ENCODE data around the gene LPXN.
"Not testable (repeated sequence)": the region's sequence is repeated elsewhere in the genome, so short reads cannot be mapped to it uniquely, and the experiment has no call there.

LPXN gene

GRCh38 chr11:58578635-58579191 is 3.1 kb upstream of the LPXN start, which contains the start of gene ZFP91:
ZFP91 (plus strand) TSS chr11:58579063; CDS start chr11:58579282, 219 bp downstream.
- DNase-seq = peak; percentile 73

GRCh38 chr11:58578136-58578634 is 2.5 kb upstream of the LPXN start:
- DNase-seq = peak; percentile 96

- no peak for DNase-seq
Measured at GRCh38 chr11:58577555-58578135, 2.0 kb upstream of the LPXN start.

- DNase-seq = no peak
Measured at GRCh38 chr11:58576887-58577471, 1.3 kb upstream of the LPXN start.

- DNase-seq = no peak
Measured at GRCh38 chr11:58574881-58575280, 775 bp downstream of the LPXN start.

- DNase-seq = no peak
Measured at GRCh38 chr11:58573451-58574104, 2.1 kb downstream of the LPXN start.

GRCh38 chr11:58572906-58573305 is 2.8 kb downstream of the LPXN start:
- not testable (repeated sequence) for DNase-seq

- DNase-seq = no peak
Measured at GRCh38 chr11:58567889-58568512, 7.7 kb downstream of the LPXN start.

- DNase-seq = no peak
Measured at GRCh38 chr11:58564231-58564630, 11.4 kb downstream of the LPXN start.

- DNase-seq = no peak
Measured at GRCh38 chr11:58562375-58562800, 13.3 kb downstream of the LPXN start.

GRCh38 chr11:58561394-58562098 is 14.1 kb downstream of the LPXN start:
- DNase-seq = no peak

- DNase-seq = no peak
Measured at GRCh38 chr11:58560842-58561241, 14.8 kb downstream of the LPXN start.

GRCh38 chr11:58549644-58550043 is 26.0 kb downstream of the LPXN start:
- DNase-seq = no peak

GRCh38 chr11:58546841-58547240 is 28.8 kb downstream of the LPXN start:
- no peak for DNase-seq

- no peak for DNase-seq
Measured at GRCh38 chr11:58531865-58532341, 43.8 kb downstream of the LPXN start.

GRCh38 chr11:58530236-58530635 is 45.4 kb downstream of the LPXN start:
- no peak for DNase-seq

GRCh38 chr11:58527429-58527828 is 48.2 kb downstream of the LPXN start:
- no peak for DNase-seq

GRCh38 chr11:58526721-58527120 is 48.9 kb downstream of the LPXN start:
- no peak for DNase-seq

- DNase-seq = no peak
Measured at GRCh38 chr11:58525037-58525614, 50.5 kb downstream of the LPXN start.

- peak; percentile 5 for DNase-seq
Measured at GRCh38 chr11:58524232-58525036, 51.2 kb downstream of the LPXN start.

GRCh38 chr11:58513747-58514367 is 61.8 kb downstream of the LPXN start:
- DNase-seq = no peak

Measured in NCI-H2081 treated with DMSO at 0.1 percent for 48 hours (cell line).